Measurements from ENCODE around the gene CDHR2. TPM values are rescaled to one million over a fixed set of nuclear protein-coding genes. Genes with fewer than 3 reads are reported as not detected.

The CDHR2 gene
- total and polyA plus RNA-seq, 2 donors from 2014 or later: 4.2 to 8.0 TPM

DNA sequence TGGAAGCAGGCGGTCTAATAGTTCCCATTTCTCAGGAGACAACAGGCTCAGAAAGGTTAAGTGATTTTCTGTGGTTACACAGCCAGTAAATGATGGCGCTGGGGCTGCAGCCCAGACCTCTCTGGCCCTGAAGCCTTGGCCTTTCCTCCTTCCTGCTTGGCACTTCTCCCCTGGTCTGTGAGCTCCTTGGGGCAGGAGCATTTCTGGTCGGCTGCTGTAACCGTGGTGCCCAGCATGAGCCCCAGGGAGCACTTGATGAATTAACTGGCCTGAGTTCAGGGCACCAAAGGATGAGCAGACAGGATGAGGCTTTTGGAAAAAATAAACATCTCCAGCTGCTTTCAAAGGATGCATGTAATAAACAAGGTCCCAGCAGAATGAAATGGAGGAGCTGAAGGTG is 30.2 kb downstream of the CDHR2 start:
- Histone ChIP-seq H3K27me3 (ENCODE audit: control insufficient read depth, insufficient read depth, low read length) (no peaks in the 10 kb centered on the region), H3K36me3 (ENCODE audit: control insufficient read depth in 2 of 3, insufficient read depth in 3 of 3, low read length in 3 of 3) (no peaks in the 10 kb centered on the region), H3K4me3 (ENCODE audit: low read length in 3 of 3) (no peak overlapping the region), H3K9ac (ENCODE audit: low read length in 3 of 3) (no peak overlapping the region), H3K27ac (ENCODE audit: low read depth in 2 of 2, low read length in 2 of 2) (no peak overlapping the region), H3K4me1 (ENCODE audit: control insufficient read depth in 2 of 3, insufficient read depth in 2 of 3, low read depth in 1 of 3, low read length in 3 of 3) (no peaks in the 10 kb centered on the region), H3K9me3 (ENCODE audit: control insufficient read depth in 2 of 3, insufficient read depth in 1 of 3, low read length in 3 of 3) (no peaks in the 10 kb centered on the region)
- TF ChIP-seq, protein P1, sequence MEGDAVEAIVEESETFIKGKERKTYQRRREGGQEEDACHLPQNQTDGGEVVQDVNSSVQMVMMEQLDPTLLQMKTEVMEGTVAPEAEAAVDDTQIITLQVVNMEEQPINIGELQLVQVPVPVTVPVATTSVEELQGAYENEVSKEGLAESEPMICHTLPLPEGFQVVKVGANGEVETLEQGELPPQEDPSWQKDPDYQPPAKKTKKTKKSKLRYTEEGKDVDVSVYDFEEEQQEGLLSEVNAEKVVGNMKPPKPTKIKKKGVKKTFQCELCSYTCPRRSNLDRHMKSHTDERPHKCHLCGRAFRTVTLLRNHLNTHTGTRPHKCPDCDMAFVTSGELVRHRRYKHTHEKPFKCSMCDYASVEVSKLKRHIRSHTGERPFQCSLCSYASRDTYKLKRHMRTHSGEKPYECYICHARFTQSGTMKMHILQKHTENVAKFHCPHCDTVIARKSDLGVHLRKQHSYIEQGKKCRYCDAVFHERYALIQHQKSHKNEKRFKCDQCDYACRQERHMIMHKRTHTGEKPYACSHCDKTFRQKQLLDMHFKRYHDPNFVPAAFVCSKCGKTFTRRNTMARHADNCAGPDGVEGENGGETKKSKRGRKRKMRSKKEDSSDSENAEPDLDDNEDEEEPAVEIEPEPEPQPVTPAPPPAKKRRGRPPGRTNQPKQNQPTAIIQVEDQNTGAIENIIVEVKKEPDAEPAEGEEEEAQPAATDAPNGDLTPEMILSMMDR (IDR thresholded peaks at IDR 0.05; ENCODE audit: borderline replicate concordance, extremely low read depth, insufficient read depth): no peak
- FAIRE-seq (no peak), DNase-seq (no peak)
- intact Hi-C loops (cut with DNase I): no loop called here

DNA sequence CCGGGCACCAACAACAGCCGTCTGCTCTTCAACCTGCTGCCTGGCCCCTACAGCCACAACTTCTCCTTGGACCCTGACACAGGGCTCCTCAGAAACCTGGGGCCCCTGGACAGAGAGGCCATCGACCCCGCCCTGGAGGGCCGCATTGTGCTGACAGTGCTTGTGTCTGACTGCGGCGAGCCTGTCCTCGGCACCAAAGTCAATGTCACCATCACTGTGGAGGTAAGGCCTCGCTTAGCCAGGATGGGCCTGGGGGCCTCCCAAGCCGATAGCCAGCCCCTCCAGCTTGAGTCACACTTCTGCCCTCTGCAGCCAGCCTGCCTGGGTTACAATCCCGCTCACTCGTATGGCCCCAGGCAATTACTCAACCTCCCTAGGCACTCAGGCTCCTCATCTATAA is 32.2 kb downstream of the CDHR2 start:
- Histone ChIP-seq H3K4me3 (ENCODE audit: low read length in 3 of 3) (no peak overlapping the region), H3K27me3 (ENCODE audit: control insufficient read depth, insufficient read depth, low read length) (no peaks in the 10 kb centered on the region), H3K36me3 (ENCODE audit: control insufficient read depth in 2 of 3, insufficient read depth in 3 of 3, low read length in 3 of 3) (peaks cover 0 to 5% (median 0%) of the 10 kb centered on the region in 3 donors), H3K27ac (ENCODE audit: low read depth in 2 of 2, low read length in 2 of 2) (no peak overlapping the region), H3K4me1 (ENCODE audit: control insufficient read depth in 2 of 3, insufficient read depth in 2 of 3, low read depth in 1 of 3, low read length in 3 of 3) (no peaks in the 10 kb centered on the region), H3K9me3 (ENCODE audit: control insufficient read depth in 2 of 3, insufficient read depth in 1 of 3, low read length in 3 of 3) (peaks cover 0 to 4% (median 0%) of the 10 kb centered on the region in 3 donors), H3K9ac (ENCODE audit: low read length in 3 of 3) (no peak overlapping the region)
- TF ChIP-seq, protein P1 (IDR thresholded peaks at IDR 0.05; ENCODE audit: borderline replicate concordance, extremely low read depth, insufficient read depth): no peak
- intact Hi-C loops (cut with DNase I): no loop called here
- DNase-seq: no peak
- no peak for FAIRE-seq

DNA sequence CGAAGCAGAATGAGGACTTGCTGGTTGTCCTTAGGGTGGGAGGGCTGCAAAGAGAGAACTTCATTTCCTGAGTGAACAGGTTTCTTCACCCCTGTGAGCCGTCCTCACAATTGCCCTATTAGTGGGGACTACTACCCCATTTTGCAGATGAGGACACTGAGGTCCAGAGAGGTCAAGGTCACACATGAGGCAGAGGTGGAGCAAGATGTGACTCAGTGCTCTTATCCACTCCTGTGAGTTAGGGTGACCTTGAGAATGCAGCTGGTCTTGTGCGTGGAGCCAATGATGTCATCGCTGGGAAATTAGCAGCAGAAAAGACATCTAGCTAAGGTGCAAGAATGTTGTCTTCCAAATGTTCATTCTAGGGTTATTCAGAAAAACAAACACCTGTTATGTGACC is 33.9 kb downstream of the CDHR2 start:
- Histone ChIP-seq H3K4me1 (ENCODE audit: control insufficient read depth in 2 of 3, insufficient read depth in 2 of 3, low read depth in 1 of 3, low read length in 3 of 3) (no peaks in the 10 kb centered on the region), H3K27me3 (ENCODE audit: control insufficient read depth, insufficient read depth, low read length) (no peaks in the 10 kb centered on the region), H3K27ac (ENCODE audit: low read depth in 2 of 2, low read length in 2 of 2) (no peak overlapping the region), H3K9me3 (ENCODE audit: control insufficient read depth in 2 of 3, insufficient read depth in 1 of 3, low read length in 3 of 3) (peaks cover 0 to 4% (median 0%) of the 10 kb centered on the region in 3 donors), H3K4me3 (ENCODE audit: low read length in 3 of 3) (no peak overlapping the region), H3K9ac (ENCODE audit: low read length in 3 of 3) (no peak overlapping the region), H3K36me3 (ENCODE audit: control insufficient read depth in 2 of 3, insufficient read depth in 3 of 3, low read length in 3 of 3) (peaks cover 0 to 5% (median 0%) of the 10 kb centered on the region in 3 donors)
- FAIRE-seq (no peak), DNase-seq (no peak)
- intact Hi-C loops (cut with DNase I): no loop called here
- TF ChIP-seq, protein P1 (IDR thresholded peaks at IDR 0.05; ENCODE audit: borderline replicate concordance, extremely low read depth, insufficient read depth): no peak

DNA sequence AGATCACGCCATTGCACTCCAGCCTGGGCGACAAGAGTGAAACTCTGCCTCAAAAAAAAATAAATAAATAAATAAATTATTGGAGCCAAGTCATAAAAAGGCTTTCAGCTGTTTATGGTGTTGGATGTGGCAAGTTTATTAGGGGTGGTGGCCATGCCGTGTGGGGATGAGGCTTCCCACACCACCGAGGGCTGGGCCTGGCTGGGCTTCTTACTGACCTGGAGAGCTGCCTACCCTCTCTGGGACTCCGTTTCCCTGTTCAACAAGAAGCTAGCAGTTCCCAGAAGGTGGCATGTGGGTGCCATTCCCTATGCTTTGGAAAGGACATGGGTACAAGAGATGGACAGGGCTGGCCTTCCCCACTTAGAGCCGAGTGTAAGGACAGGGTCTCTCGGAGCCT is 38.3 kb downstream of the CDHR2 start:
- Histone ChIP-seq H3K9ac (ENCODE audit: low read length in 3 of 3) (no peak overlapping the region), H3K4me3 (ENCODE audit: low read length in 3 of 3) (no peak overlapping the region), H3K36me3 (ENCODE audit: control insufficient read depth in 2 of 3, insufficient read depth in 3 of 3, low read length in 3 of 3) (peaks cover 0 to 5% (median 0%) of the 10 kb centered on the region in 3 donors), H3K27ac (ENCODE audit: low read depth in 2 of 2, low read length in 2 of 2) (no peak overlapping the region), H3K9me3 (ENCODE audit: control insufficient read depth in 2 of 3, insufficient read depth in 1 of 3, low read length in 3 of 3) (peaks cover 0 to 4% (median 3%) of the 10 kb centered on the region in 3 donors), H3K27me3 (ENCODE audit: control insufficient read depth, insufficient read depth, low read length) (no peaks in the 10 kb centered on the region), H3K4me1 (ENCODE audit: control insufficient read depth in 2 of 3, insufficient read depth in 2 of 3, low read depth in 1 of 3, low read length in 3 of 3) (no peaks in the 10 kb centered on the region)
- DNase-seq: no peak
- no peak for FAIRE-seq
- intact Hi-C loops (cut with DNase I): no loop called here
- TF ChIP-seq, protein P1 (IDR thresholded peaks at IDR 0.05; ENCODE audit: borderline replicate concordance, extremely low read depth, insufficient read depth): no peak
